UCSD-AML1 (cell line): ENCODE measurements around the gene C19orf33.
"Not testable (repeated sequence)": the region's sequence is repeated elsewhere in the genome, so short reads cannot be mapped to it uniquely, and the experiment has no call there.

Source experiments
- DNase-seq: peaks from one replicate; lab custom pipeline; 2025; ENCODE audit not compliant: unreplicated experiment; lab: John Stamatoyannopoulos, UW

The C19orf33 gene

GRCh38 chr19:38335949-38336637, 32.0 kb downstream of the C19orf33 start:
- peak; percentile 95 for DNase-seq

DNA sequence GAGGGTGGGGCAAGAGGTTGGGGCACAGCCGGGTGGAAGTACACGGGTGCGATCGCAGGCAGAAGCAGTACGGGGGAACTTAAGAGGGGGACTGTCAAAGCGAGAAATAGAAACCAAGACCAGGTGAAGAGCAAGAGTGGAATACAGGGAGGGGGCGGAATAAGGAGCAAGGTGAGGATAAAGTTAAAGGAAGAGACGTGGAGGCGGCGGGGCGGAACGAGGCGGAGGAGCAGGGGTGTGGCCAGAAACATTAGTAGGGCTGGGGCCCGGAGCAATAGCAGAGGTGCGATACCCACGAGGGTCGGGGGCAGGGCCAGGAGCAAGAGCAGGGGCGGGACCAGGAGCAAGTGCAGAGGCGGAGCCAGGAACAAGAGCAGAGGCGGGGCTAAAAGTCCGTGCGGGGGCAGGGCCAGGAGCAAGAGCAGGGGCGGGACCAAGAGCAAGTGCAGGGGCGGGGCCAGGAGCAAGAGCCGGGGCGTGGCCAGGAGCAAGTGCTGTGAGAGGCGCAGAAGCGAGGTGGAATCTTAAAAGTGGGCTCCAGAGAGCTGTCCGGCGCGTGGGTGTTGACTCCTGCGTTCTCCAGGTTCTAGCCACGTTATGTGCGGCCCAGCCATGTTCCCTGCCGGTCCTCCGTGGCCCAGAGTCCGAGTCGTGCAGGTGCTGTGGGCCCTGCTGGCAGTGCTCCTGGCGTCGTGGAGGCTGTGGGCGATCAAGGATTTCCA, 32.7 kb downstream of the C19orf33 start:
- DNase-seq = peak; percentile 96

- DNase-seq = no peak
Measured at GRCh38 chr19:38337360-38337653, 33.3 kb downstream of the C19orf33 start.

DNA sequence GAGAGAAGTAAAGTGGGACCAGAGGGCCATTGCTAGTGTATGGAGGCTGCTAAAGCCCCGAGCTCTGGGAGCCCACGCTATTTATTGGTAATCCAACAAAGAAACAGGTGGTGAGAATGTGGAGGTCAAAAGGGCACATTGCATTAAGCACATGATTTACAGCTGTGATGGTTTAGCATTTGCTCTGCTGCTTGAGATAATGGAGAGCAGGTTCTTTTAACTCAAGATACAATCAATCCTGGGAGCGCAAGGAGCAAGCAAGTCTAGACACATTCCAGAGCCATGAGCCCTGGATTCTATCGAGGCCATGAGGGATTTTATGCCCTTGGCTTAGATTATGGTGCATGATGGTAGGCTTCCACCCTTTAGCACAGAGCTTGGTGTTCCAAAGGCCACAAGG, 35.0 kb downstream of the C19orf33 start:
- DNase-seq = not testable (repeated sequence)

DNA sequence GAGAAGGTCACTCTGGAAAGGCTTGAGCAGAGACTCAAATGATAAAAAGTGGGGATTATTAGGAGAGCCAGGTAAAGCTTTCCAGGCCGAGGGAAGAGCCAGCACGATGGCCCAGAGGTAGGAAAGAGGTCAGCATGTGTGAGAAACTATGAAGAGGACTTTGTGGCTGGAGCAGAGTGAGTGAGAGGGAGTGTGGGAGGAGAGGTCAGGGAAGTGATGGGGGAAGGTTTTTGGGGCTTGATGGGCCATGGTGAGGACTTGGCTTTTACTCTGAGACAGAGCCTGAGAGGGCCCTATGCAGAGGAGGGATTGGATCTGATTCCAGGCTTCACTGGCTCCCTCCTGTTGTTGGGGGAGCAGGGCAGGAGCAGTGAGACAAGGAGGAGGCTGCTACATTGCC, 36.9 kb downstream of the C19orf33 start:
- no peak for DNase-seq

DNA sequence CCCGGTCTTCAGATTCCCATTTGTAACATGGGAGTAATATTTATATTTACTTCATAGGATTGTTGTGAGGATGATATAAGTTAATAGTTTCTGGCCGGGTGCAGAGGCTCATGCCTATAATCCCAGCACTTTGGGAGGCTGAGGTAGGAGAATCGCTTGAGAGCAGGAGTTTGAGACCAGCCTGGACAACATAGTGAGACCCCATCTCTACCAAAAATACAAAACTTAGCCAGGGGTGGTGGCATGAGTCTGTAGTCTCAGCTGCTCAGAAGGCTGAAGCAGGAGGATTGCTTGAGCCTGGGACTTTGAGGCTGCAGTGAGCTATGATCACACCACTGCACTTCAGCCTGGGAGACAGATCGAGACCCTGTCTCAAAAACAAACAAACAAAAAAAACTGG, 42.8 kb downstream of the C19orf33 start:
- DNase-seq = no peak

DNA sequence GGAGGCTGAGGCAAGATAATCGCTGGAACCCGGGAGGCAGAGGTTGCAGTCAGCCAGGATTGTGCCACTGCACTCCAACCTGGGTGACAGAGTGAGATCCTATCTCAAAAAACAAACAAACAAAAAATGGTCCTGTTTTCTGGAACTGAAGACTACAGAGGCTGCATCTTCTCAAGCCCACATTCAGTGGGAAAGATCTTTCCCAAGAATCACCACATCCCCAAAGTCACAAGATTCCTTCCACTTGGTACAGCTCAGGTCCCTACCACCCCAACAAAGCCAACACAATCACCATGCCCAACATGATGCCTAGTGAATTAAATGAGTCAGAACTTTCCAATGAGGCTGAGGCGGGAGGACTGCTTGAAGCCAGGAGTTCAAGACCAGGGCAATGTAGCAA, 46.8 kb downstream of the C19orf33 start:
- no peak for DNase-seq

DNA sequence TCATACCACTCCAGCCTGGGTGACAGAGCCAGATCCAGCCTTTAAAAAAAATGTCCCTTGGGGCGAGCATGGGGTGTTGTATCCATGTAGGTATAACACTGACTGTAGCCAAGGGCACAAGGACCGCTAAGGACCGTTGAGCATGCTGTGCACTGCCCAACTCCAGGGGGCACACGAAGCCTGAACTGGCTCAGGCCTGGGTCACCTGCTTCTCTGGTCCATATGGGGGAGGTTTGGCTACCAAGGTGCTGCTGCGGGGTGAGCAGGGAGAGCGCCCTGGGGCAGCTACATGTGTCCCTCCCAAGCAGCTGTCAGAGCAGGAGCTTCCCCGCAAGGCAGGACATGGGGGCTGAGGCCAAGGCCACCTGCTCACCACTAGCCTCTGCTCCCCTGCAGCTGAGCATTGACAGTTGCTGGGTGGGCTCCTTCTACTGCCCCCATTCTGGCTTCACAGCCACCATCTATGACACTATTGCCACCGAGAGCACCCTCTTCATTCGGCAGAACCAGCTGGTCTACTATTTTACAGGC, 47.9 kb downstream of the C19orf33 start:
- DNase-seq = no peak

DNA sequence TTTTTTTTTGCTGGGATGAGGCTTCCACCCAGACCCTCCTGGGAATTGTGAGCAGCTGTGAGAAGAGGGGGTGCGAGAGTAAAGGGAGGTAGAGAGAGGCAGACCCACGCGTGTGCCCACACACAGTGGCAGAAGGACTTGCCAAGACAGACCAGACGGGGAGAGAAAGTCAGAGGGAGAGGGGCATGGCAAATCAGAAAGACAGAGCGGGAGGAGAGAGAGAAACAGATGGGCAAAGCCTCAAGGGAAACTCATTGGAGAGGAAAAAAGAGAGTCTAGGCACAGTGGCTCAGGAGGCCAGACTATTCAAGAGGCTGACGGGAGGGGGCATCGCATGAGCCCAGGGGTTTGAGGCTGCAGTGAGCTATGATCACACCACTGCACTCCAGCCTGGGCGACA, 48.6 kb downstream of the C19orf33 start:
- DNase-seq = no peak
